GM19452 (cell line): ENCODE results near the gene TOM1L2.

Source experiments
- ATAC-seq: cut with Tn5 transposase; IDR thresholded peaks from one replicate; pipeline ENCODE4 v1.9.1; 2021; ENCODE audit not compliant: unreplicated experiment

The TOM1L2 gene

GRCh38 chr17:17823433-17824118 lies 148.6 kb downstream of the TOM1L2 start:
- ATAC-seq = peak; percentile 74

GRCh38 chr17:17822616-17823015 lies 149.6 kb downstream of the TOM1L2 start:
- ATAC-seq = no peak

GRCh38 chr17:17822189-17822588 lies 150.0 kb downstream of the TOM1L2 start:
- no peak for ATAC-seq

- no peak for ATAC-seq
These were observed 151.6 kb downstream of the TOM1L2 start for GRCh38 chr17:17820463-17821158.

GRCh38 chr17:17820046-17820445 lies 152.2 kb downstream of the TOM1L2 start:
- no peak for ATAC-seq

- peak; percentile 46 for ATAC-seq
These were observed 152.6 kb downstream of the TOM1L2 start for GRCh38 chr17:17819561-17819995.

- ATAC-seq = no peak
These were observed 153.1 kb downstream of the TOM1L2 start for GRCh38 chr17:17819111-17819510.

GRCh38 chr17:17818088-17818526 lies 154.1 kb downstream of the TOM1L2 start:
- no peak for ATAC-seq

GRCh38 chr17:17817552-17817947 lies 154.7 kb downstream of the TOM1L2 start:
- ATAC-seq = no peak

- ATAC-seq = no peak
These were observed 155.2 kb downstream of the TOM1L2 start for GRCh38 chr17:17816831-17817551.

- no peak for ATAC-seq
These were observed 155.9 kb downstream of the TOM1L2 start for GRCh38 chr17:17816240-17816814.

- ATAC-seq = no peak
These were observed 156.6 kb downstream of the TOM1L2 start for GRCh38 chr17:17815436-17816200.

- ATAC-seq = no peak
These were observed 157.2 kb downstream of the TOM1L2 start for GRCh38 chr17:17815062-17815406.

GRCh38 chr17:17814162-17815061 lies 157.8 kb downstream of the TOM1L2 start:
- no peak for ATAC-seq

GRCh38 chr17:17813725-17814095 lies 158.5 kb downstream of the TOM1L2 start:
- ATAC-seq = no peak

- no peak for ATAC-seq
These were observed 159.0 kb downstream of the TOM1L2 start for GRCh38 chr17:17813055-17813724.

GRCh38 chr17:17812211-17813054 lies 159.8 kb downstream of the TOM1L2 start:
- ATAC-seq = no peak
